GM19397 (cell line): Measurements from ENCODE around the gene GSTA5.
"Not testable (repeated sequence)": the region's sequence is repeated elsewhere in the genome, so short reads cannot be mapped to it uniquely, and the experiment has no call there.

Source experiments
- ATAC-seq: cut with Tn5 transposase; IDR thresholded peaks from one replicate; pipeline ENCODE4 v1.9.1; 2021; ENCODE audit warnings: mild to moderate bottlenecking, moderate library complexity; ENCODE audit not compliant: unreplicated experiment

GSTA5 gene

DNA sequence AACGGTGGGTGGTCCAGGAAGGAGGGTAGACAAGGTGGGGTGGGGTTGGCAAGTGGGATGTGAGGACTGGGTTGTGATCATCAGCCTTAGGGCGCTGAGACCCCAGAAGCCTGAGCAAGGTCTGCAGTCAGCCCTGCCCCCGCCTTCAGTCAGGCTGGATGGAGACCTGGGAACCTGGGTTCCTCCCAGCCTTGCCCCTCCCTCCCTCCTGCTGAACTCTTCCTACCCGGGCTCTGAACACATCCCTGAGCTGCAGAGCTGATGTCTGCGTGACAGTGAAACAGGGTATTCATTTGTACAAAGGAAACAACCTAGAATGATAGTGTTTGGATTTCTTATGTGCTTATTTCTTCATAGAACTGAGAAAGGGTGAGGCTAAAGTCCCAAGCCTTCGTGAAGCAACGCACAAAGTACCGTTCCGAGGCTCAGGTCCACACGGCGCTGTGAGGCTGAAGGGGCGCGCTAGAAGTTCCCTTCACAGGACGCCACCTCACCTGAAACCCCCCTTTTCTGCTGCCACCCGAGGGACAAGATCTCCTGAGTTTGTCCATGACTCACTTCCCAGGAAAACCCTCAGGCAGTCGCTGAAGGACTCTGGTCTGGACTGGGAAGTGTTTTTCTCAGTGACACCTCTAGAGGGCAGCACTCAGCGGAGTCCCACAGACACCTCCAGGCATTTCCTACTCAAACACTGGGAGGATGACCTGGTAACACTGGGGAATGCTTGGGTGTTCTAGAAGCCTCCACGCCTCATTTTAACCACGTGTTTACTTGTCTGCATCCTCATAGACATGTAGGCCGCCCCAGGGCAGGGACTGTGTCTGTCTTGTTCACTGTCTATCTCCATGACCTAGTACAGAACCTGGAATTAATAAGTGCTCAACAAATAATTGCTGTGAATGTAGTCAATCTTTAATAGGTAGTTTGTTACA lies 1.2 kb downstream of the GSTA5 start:
- ATAC-seq = no peak

DNA sequence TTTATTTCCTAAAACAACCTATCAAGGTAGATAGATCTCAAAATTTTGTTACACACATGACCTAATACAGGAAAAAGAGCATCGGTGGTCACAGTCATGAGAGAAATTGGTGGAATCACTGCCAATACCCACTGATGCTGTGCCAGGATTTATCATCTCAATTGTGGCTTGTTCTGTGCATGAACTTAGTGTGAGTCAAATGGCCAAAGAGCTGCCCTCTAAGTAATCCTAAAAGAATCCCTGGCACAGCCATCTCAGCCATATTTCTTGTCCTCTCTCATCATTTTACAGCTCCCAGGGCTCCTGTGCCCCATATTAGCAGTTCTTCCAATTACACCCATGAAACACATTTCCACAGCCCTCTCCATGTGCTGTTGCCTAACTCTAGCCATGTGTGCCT lies 6.1 kb downstream of the GSTA5 start:
- no peak for ATAC-seq

DNA sequence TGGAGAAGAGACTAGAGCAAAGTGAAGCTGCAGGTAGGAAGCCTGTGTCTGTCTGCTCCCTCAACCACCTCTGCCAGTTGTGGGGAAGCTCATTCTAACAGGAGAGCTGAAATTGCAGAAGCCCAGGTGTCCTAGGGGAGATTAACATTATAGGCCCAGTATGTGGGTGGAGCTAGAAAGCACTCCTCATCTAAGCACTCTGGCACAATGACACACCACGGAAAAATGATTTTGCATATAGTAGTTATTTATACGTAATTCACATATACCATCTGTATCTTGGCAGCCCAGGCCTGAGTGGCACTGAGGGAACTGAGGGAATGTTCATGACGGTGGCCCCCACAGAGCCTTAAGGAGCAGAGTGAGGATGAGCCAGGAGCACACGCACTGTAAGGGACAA lies 9.7 kb downstream of the GSTA5 start:
- ATAC-seq = not testable (repeated sequence)

DNA sequence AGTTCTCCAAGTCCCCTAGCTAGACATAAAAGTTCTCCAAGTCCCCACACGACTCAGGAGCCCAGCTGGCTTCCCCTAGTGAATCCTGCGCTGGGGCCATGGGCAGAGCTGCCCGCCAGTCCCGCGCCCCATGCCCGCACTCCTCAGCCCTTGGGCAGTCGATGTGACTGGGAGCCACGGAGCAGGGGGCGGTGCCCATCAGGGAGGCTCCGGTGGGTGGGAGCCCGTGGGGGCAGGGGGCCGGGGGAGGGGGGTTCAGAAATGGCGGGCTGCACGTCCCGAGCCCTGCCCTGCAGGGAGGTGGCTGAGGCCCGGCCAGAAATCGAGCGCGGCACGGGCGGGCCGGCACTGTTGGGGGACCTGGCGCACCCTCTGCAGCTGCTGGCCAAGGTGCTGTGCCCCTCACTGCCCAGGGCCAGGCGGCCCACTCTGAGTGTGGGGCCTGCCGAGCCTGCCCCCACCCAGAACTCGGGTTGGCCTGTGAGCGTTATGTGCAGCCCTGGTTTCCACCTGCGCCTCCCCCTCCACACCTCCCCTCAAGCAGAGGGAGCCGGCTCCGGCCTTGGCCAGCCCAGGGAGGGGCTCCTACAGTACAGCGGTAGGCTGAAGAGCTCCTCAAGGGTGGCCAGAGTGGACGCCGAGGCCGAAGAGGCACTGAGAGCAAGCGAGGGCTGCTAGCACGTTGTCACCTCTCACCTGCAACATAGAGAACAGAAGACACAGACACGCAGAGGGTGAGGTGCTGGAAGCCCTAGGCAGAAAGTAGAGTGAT lies 11.4 kb downstream of the GSTA5 start:
- ATAC-seq = no peak

DNA sequence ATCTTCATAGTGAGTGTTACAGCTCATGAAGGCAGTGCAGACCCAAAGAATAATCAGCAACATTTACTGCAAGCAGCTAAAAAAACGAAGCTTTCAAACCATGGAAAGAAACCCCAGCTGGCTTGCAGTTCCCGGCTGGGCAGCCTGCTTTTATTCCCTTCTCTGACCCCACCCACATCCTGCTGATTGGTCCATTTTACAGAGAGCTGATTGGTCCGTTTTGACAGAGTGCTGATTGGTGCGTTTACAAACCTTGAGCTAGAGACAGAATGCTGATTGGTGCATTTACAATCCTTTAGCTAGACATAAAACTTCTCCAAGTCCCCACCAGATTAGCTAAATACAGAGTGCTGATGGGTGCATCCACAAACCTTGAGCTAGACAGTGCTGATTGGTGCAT lies 12.0 kb downstream of the GSTA5 start:
- ATAC-seq = not testable (repeated sequence)

DNA sequence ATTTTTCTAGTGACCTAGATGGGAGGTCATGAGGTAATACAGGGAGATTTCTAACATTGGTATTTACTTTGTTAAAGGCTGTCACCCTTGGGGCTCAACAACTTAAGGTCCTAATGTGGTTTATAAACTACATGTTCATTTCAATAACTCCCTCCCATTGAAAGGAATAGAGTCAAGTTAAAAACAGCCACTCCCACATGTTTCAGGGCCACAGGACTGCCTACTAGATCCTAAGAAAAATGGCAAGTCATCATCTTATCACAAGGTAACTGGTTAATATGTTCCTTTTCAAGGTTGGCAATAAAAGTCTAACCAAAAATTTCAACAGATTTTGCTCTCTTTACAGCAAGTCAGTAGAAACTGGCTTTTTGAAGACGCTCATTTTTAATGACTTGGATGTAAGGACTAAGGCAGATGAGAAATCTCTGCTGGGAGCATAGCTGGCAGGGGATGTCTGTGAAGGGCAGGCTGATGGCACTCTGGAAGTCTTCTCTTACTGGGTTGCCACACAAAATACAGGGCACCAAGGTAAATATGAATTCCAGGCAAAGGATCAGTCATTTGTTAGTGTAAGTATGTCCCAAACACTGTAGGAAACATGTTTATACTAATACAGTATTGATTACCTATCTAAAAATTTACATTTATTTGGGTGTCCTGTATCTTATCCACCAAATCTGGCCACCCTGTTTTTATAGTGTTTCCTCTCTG lies 13.4 kb downstream of the GSTA5 start:
- ATAC-seq = not testable (repeated sequence)

DNA sequence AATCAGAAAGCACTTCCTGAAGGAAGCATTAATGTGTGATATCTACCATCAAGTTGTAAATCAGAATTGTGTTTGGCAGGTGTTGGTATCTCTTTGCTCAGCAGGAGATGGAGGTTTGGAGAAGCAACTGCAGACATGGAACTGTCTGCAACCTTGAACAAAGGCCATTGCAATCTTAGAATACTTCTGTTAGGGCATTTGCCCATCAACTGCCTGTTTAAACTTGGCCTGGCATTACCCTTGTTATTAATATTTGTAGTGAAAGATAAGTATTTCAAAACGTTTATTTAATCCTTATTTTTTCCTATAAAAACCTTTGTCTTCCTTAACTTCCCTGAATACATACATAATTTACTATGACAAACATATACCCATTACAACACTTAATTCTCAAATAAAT lies 14.1 kb downstream of the GSTA5 start:
- no peak for ATAC-seq

DNA sequence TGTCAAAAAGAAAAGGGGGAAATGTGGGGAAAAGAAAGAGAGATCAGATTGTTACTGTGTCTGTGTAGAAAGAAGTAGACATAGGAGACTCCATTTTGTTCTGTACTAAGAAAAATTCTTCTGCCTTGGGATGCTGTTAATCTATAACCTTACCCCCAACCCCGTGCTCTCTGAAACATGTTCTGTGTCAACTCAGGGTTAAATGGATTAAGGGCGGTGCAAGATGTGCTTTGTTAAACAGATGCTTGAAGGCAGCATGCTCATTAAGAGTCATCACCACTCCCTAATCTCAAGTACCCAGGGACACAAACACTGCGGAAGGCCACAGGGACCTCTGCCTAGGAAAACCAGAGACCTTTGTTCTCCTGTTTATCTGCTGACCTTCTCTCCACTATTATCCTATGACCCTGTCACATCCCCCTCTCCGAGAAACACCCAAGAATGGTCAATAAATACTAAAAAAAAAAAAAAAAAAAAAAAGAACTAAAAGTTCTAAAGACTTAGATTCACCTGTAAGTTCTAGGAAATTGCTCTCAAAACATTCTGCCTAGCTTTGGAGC lies 14.6 kb downstream of the GSTA5 start:
- ATAC-seq = not testable (repeated sequence)

DNA sequence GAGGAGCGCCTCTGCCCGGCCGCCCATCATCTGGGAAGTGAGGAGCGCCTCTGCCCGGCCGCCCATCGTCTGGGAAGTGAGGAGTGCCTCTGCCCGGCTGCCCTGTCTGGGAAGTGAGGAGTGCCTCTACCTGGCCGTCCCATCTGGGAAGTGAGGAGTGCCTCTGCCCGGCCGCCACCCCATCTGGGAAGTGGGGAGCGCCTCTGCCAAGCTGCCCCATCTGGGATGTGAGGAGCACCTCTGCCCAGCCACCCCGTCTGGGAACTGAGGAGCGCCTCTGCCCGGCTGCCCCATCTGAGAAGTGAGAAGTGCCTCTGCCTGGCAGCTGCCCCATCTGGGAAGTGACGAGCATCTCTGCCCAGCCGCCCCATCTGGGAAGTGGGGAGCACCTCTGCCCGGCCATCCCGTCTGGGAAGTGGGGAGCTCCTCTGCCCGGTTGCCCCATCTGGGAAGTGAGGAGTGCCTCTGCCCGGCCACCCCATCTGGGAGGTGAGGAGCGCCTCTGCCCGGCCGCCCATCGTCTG lies 15.3 kb downstream of the GSTA5 start:
- not testable (repeated sequence) for ATAC-seq

DNA sequence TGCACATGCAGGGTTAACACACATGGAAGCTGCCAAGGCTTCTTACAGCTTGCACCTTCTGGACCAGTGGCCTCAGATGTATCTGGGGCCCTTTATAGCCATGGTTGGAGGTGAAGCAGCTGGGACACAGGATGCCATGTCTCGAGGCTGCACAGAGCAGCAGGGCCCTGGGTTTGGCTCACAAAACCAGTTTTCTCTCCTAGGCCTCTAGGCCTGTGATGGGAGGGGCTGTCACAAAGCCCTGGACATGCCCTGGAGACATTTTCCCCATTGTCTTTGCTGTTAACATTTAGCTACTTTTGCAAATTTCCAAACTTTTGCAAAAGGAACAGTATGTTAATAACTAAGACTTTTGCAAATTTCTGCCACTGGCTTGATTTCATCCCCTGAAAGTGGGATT lies 18.8 kb downstream of the GSTA5 start:
- ATAC-seq = no peak

DNA sequence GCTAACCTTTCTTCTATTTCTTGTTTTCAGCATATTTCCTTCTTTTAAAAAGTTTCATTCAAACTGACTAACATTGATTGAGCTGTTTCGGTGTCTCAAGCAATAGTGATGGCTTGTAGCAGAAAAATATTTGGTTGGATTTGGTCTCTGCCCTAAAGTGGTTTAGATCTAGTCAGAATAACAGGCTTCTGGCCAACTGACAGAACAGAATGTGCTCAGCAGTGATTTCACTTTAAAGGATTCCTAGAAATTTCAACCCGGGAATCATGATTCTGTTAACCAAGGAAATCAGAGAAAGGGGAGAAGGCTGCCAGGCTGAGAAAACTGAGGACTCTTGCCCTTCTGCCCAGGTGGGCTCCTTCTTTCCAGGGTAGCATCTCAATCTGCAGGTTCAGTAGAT lies 20.4 kb downstream of the GSTA5 start:
- ATAC-seq = no peak

DNA sequence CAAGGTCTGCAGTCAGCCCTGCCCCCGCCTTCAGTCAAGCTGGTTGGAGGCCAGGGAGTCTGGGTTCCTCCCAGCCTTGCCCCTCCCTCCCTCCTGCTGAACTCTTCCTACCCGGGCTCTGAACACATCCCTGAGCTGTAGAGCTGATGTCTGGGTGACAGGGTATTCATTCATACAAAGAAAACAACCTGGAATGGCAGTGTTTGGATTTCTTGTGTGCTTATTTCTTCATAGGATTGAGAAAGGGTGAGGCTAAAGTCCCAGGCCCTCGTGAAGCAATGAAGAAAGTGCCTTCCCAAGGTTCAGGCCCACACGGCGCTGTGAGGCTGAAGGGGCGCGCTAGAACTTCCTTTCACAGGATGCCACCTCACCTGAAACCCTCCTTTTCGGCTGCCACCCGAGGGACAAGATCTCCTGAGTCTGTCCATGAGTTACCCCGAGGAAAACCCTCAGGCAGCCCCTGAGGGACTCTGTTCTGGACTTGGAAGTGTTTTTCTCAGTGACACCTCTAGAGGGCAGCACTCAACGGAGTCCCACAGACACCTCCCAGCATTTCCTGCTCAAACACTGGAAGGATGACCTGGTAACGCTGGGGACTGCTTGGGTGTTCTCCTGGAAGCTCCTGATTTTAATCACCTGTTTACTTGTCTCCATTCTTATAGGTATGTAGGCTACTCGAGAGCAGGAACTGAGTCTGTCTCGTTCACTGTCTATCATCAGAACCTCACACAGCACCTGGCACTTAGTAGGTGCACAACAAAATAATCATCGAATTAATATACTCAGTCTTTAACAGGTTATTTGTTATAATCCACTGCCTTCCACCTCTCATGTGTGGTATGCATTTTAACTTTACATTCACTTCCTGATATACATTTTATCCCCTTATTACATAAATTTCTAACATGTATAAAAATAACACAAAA lies 25.2 kb downstream of the GSTA5 start:
- peak; percentile 87 for ATAC-seq

DNA sequence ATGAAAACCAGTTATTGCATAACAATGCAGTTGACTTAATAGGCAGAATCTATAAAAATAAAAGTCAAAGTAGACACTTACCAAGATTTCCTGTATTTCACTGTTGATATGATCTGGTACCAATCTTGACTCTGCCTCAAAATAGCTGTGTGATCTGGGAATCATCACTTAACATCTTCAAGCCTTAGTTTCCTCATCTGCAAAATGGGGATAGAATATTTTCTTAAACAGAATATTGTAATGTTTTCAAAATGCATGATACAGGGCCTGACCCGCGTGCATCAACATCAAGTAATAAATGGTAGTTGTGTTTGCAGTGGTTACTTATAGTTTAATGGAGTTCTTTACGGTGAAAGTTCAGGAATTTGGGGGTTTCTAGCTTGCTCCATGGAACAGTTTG lies 26.1 kb downstream of the GSTA5 start:
- not testable (repeated sequence) for ATAC-seq

DNA sequence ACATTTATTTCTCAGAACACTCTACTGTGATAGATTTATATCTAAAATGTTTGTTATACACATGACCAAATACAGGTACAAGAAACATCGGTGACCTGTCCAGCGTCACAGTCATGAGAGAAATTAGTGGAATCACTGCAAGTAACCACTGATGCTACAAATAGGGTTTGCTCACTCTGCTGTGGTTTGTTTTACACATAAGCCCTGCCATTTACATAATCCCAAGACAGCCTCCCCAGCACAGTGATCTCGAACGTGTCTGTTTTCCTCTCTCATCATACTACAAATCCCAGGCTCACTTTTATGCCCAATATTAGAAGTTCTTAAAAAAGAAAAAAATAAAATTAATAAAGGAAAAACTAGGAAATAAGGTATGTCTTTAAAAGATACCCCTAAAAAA lies 30.8 kb downstream of the GSTA5 start:
- not testable (repeated sequence) for ATAC-seq

DNA sequence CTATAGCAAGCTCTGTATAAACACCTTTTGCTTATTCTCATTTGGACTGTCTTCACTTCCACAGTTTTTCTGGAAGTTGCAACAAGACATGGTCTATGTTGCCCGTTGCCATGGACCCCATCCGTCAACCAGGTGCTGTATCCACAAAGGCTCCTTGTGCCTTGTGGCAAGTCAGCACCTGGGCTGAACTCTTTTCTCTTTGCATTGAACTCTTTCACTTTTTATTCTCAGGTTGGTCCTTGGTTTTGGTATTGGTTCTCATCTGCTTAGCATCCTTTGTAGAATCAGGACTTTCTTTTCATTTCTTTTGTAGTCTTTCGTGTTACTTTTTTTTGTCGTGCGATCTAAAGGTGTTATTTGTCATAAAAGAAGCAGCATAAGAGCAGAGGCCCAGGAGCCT lies 32.0 kb downstream of the GSTA5 start:
- ATAC-seq = no peak

DNA sequence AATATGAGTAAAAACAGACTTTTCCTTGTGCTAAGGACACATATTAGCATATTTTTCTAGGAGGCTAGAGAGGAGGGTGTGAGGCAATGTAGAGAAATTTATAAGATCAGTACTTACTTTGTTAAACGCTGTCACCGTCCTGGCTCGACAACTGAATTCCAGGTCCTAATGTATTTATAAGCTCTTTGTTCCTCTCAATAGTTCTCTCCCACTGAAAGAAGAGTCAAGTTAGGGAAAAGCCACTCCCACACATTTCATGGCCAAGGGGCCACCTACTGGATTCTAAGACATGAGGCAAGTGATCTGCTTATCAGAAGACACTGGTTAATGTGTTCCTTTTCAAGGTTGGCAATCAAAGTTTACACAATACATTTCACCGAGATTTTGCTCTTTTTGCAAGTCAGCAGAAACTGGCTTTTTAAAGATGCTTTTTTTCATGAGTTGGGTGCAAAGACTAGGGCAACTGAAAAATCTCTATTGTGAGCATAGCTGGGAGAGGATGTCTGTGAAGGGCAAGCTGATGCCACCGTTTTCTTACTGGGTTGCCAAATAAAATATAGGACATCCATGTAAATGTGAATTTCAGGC lies 36.9 kb downstream of the GSTA5 start, which contains the start of gene GSTA1:
Gene GSTA1, minus strand, starts transcription at position 149 of the 588 bp plus-strand sequence. CDS start 4,549 bp downstream, outside the sequence.
- not testable (repeated sequence) for ATAC-seq

DNA sequence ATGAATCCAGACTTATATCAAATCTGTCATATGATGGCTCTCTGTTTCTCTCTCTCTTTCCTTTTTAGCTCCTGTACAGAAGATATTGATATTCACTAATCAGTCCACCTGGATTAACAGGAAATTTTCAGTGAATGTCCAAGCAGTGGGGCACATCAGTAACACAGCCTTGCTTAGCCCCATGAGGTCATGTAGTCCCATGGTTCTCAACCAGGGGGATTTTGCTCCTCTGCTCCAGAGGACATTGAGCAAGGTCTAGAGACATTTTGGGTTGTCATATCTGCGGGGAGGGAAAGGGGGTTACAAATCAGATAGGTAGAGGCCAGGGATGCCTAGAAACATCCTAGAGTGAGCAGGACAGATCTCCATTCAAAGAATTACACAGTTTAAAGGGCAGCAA lies 37.8 kb downstream of the GSTA5 start:
- ATAC-seq = no peak

DNA sequence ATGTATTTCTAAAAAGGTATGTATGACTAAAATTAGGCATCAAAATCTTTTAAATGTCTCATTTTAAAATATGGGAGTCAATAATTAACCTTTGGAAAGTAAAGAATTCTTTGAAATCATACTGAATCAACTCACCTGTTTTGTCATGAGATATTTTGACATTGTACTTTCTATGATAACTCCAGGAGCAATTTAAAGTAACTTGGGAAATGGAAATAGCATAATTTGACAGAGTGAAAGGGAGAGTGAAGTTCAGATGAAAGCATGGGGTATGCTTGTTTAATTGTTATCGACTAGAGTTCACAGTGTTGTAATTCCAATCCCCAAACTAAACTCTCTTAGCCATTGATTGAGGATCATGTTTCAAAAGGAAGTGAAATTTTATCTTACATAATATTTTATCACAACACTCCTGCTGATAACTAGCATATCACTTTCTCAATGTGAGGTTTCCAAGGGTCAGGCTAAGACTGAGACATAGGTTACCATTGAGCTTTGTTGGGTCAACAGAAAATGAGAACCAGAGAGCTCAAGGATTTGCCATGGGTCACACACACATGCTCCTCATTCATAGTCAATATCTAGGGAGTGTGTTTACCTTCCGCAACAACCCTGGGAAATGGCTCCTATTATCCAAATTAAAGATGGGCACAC lies 39.3 kb downstream of the GSTA5 start:
- ATAC-seq = no peak

DNA sequence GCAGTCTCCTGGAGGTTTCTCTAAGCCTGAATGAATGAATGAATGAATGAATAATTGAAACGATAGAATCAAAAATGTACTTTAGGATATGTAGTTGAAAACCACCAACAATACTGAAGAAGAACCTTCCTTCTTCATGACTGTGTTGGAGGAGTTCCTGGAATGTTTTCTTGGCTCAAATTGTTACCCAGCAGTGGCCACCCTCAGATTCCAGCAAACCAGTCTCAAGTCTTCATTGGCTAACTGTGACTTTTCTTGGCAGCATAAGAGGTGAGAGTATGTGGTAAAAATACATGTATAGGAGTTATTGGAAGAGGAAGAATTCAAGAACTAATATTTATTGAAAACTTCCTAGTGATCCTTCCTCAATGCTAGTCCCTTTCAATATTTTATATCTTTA lies 41.3 kb downstream of the GSTA5 start:
- not testable (repeated sequence) for ATAC-seq
